Osteocyte (in vitro differentiated cells): ENCODE data around the gene FAXDC2. TPM values are rescaled to one million over a fixed set of nuclear protein-coding genes. Genes with fewer than 3 reads are reported as not detected.

Experiments
- DNase-seq: peaks from one replicate; pipeline ENCODE4 v3.0.0; 2021; ENCODE audit warnings: mixed read lengths; ENCODE audit not compliant: unreplicated experiment; ENCODE audit errors: extremely low spot score
- H3K27ac Mint-ChIP-seq: one replicate; pipeline ENCODE4 v1.8.0; 2021; ENCODE audit warnings: mild to moderate bottlenecking, mixed read lengths; ENCODE audit not compliant: unreplicated experiment
- H3K27me3 Mint-ChIP-seq: one replicate; pipeline ENCODE4 v1.8.0; 2021; ENCODE audit warnings: mixed read lengths; ENCODE audit not compliant: unreplicated experiment
- H3K36me3 Mint-ChIP-seq: one replicate; pipeline ENCODE4 v1.8.0; 2021; ENCODE audit warnings: mixed read lengths; ENCODE audit not compliant: unreplicated experiment
- H3K4me1 Mint-ChIP-seq: one replicate; pipeline ENCODE4 v1.8.0; 2021; ENCODE audit warnings: mixed read lengths; ENCODE audit not compliant: unreplicated experiment
- H3K4me3 Mint-ChIP-seq: one replicate; pipeline ENCODE4 v1.8.0; 2021; ENCODE audit warnings: mild to moderate bottlenecking, moderate library complexity, mixed read lengths; ENCODE audit not compliant: unreplicated experiment
- H3K9me3 Mint-ChIP-seq: one replicate; pipeline ENCODE4 v1.8.0; 2021; ENCODE audit warnings: mixed read lengths; ENCODE audit not compliant: unreplicated experiment
- CTCF ChIP-seq: fragments of 200-600 bp; sonication (generic); IDR thresholded peaks from 2 replicates; pipeline ENCODE4 v1.5.0; 2021; ENCODE audit warnings: antibody characterized with exemption, mild to moderate bottlenecking, moderate library complexity
- total RNA-seq: library from RNA; stranded (reverse); gene quantifications from 2 replicates; pipeline ENCODE4 v1.2.1, GENCODE V29; 2021

The FAXDC2 gene
- total RNA-seq, 1 donor from 2014 or later = 25.7 TPM

- Mint-ChIP-seq H3K4me3 (no peak overlapping the region), H3K27ac (peak overlapping the region; percentile 18), H3K9me3 (no peaks in the 10 kb centered on the region), H3K27me3 (no peaks in the 10 kb centered on the region), H3K4me1 (no peaks in the 10 kb centered on the region), H3K36me3 (peaks cover 60% of the 10 kb centered on the region)
- no peak for DNase-seq
- TF ChIP-seq CTCF = no peak
Observed at GRCh38 chr5:154811239-154811638, 39.2 kb downstream of the FAXDC2 start.

- Mint-ChIP-seq H3K27ac (no peak overlapping the region), H3K36me3 (peaks cover 63% of the 10 kb centered on the region), H3K9me3 (no peaks in the 10 kb centered on the region), H3K4me3 (no peak overlapping the region), H3K4me1 (peaks cover 8% of the 10 kb centered on the region), H3K27me3 (no peaks in the 10 kb centered on the region)
- DNase-seq = no peak
- no peak for TF ChIP-seq CTCF
Observed at GRCh38 chr5:154806176-154806575, 44.2 kb downstream of the FAXDC2 start.

GRCh38 chr5:154802050-154802449 is 48.4 kb downstream of the FAXDC2 start:
- H3K9me3 Mint-ChIP-seq = no peaks in the 10 kb centered on the region
- H3K4me3 Mint-ChIP-seq = no peak overlapping the region
- no peak overlapping the region for H3K27ac Mint-ChIP-seq
- TF ChIP-seq CTCF = no peak
- H3K36me3 Mint-ChIP-seq = peaks cover 72% of the 10 kb centered on the region
- H3K27me3 Mint-ChIP-seq = no peaks in the 10 kb centered on the region
- DNase-seq = no peak
- peaks cover 18% of the 10 kb centered on the region for H3K4me1 Mint-ChIP-seq

- Mint-ChIP-seq H3K4me3 (no peak overlapping the region), H3K27me3 (no peaks in the 10 kb centered on the region), H3K36me3 (peaks cover 72% of the 10 kb centered on the region), H3K27ac (peak overlapping the region; percentile 35), H3K9me3 (no peaks in the 10 kb centered on the region), H3K4me1 (peaks cover 20% of the 10 kb centered on the region)
- no peak for DNase-seq
- no peak for TF ChIP-seq CTCF
Observed at GRCh38 chr5:154801083-154801482, 49.3 kb downstream of the FAXDC2 start.

GRCh38 chr5:154800582-154800981 is 49.8 kb downstream of the FAXDC2 start:
- peaks cover 20% of the 10 kb centered on the region for H3K4me1 Mint-ChIP-seq
- H3K36me3 Mint-ChIP-seq = peaks cover 68% of the 10 kb centered on the region
- H3K9me3 Mint-ChIP-seq = no peaks in the 10 kb centered on the region
- peak overlapping the region; percentile 35 for H3K27ac Mint-ChIP-seq
- H3K4me3 Mint-ChIP-seq = no peak overlapping the region
- no peak for DNase-seq
- H3K27me3 Mint-ChIP-seq = no peaks in the 10 kb centered on the region
- TF ChIP-seq CTCF = no peak
